Measurements from ENCODE around the gene NAIF1.

DNA sequence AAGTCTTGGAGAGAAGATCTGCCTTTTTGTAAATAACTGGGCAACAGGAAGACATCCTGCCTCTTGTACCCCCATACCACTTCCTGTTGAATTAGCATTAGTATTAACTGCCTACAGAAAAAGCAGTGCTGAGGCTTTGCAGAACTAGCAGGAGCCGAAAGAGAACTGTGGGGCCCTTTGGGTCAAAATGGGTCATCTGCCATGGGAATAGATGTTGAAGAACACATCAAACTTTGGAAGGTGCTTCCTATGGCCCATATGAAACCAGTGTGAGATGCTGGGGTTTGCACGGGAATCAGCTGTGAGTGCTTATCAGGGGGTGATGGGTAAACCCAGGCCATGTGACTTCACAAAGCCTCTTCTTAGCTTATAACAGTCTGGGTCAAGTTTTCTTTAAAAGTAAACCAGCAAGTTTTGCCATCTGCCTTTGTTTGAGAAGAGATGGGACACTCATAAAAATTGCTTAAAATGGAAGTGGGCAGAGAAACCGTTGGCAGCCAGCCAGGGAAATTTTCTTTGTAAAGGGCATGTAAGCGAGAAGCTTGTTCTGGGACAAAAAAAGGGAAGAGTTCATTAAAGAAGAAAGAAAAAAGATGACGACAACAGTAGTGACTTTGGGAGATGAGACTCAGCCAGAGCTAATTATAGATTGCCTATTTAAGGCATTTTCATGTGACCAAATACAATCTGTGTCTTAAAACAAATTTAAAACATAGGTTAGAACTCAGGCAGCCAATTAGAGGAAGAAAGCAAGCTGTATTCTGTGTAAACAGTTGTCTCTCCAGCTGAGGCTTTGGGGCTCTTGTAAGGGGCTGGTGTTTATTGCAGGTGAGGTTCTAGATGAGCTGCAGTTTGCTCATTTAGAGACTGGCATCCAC lies 5.3 kb upstream of the NAIF1 start:
- TF ChIP-seq, protein P1, sequence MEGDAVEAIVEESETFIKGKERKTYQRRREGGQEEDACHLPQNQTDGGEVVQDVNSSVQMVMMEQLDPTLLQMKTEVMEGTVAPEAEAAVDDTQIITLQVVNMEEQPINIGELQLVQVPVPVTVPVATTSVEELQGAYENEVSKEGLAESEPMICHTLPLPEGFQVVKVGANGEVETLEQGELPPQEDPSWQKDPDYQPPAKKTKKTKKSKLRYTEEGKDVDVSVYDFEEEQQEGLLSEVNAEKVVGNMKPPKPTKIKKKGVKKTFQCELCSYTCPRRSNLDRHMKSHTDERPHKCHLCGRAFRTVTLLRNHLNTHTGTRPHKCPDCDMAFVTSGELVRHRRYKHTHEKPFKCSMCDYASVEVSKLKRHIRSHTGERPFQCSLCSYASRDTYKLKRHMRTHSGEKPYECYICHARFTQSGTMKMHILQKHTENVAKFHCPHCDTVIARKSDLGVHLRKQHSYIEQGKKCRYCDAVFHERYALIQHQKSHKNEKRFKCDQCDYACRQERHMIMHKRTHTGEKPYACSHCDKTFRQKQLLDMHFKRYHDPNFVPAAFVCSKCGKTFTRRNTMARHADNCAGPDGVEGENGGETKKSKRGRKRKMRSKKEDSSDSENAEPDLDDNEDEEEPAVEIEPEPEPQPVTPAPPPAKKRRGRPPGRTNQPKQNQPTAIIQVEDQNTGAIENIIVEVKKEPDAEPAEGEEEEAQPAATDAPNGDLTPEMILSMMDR (conservative IDR thresholded peaks at IDR 0.05; ENCODE audit: low read length): no peak
- no peak for TF ChIP-seq EZH2phosphoT487 (IDR thresholded peaks at IDR 0.05; ENCODE audit: borderline replicate concordance, low read depth, low read length)
